RKO (cell line): ENCODE data around the gene GIMD1.
A peak's percentile ranks its signal among the peaks of the same experiment; 100 is the strongest.
"Not testable (repeated sequence)": the region's sequence is repeated elsewhere in the genome, so short reads cannot be mapped to it uniquely, and the experiment has no call there.

Experiments
- DNase-seq: peaks from one replicate; pipeline ENCODE4 v3.0.0-alpha.2; 2016; ENCODE audit warnings: low spot score

Gene GIMD1

GRCh38 chr4:106368678-106369077, at the start of gene GIMD1:
Gene GIMD1, minus strand, starts transcription at chr4:106368778. Its CDS starts 1,343 bp downstream, at chr4:106367435.
- DNase-seq, result no peak

DNA sequence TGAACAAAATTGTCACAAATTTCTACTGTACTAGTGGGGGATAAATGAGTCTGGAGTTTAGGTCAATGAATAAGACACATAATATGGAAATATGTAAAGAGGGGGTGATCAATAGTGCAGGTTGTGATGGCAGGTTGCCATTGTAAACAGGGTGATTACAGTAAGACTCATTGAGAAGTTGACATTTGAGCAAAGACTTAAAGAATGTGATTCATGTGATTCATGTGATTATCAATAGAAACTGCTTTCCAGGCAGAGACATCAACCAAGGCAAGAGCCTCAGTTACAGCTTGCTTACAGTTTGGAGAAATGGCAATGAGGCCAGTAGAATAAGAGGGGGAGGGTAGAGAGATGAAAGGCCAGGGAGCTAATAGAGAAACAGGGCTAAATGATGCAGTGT, 45.8 kb upstream of the GIMD1 start:
- DNase-seq, result no peak

DNA sequence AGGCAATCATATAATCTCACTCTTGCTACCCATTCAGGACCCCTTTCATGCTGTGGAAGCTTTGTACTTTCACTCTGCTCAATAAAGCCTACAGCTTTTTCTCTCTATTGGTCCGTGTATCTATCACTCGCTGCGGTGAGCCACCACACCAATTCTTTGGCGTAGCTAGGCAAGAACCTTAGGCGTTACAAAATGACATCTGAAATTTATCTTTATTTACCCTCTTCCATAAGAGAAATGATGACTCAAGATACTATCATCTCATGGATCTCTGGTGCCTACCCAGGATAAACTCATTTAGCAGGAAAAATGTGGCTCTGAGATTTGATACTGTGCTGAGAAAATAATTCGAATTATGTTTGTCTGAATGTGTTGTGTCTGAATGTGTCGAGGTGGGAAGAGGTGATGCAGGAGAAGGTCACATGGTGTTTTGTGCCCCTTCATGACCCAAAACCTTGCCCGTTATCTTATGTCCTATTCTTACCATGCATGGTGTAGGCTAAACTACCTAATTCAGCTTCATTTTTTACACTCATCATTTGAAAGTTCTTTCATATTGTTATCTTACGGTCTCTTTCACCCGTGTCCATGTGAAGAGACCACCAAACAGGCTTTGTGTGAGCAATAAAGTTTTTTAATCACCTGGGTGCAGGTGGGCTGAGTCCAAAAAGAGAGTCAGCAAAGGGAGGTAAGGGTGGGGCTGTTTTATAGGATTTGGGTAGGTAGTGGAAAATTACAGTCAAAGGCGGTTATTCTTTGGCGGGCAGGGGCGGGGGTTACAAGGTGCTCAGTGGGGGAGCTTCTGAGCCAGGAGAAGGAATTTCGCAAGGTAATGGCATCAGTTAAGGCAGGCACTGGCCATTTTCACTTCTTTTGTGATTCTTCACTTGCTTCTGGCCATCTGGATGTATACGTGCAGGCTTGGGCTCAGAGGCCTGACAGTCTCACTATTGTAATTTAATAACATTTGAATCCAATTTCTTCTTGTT, 41.6 kb upstream of the GIMD1 start:
- DNase-seq, result no peak

- not testable (repeated sequence) for DNase-seq
Observed at GRCh38 chr4:106408004-106408403, 39.4 kb upstream of the GIMD1 start.

DNA sequence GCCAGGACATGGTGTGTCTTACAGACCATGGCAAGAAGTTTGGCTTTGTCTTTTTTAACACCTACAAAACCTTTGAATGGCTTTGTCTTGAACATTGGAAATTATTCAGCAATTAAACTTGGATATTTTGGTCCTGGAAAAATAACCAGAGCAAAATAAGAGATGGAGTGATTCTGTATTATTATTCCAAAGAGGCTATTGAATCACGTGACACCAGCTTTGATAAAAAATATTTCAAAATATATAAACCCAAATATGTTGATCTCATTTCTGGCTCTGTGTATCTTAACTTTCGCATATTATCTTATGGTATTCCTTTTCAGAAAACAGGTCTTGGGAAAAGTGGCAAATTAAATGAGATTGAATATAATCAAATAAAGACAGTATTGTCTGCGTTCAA, 32.6 kb upstream of the GIMD1 start:
- DNase-seq, result no peak

DNA sequence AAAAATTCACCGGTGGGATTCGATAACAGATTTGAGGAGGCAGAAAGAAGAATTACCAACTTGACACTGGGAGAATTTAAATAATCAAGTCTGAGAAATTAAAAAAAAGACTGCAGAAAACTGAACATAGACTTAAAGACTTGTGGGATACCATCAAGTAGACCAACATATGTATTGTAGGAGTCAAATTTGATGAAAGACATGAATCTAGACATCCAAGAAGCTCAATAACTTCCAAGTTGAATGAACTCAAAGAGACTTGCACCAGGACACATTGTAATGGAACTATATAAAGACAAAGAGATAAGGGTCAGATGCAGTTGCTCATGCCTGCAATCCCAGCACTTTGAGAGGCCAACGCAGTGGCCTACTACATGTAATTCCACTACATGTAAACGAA, 30.3 kb upstream of the GIMD1 start:
- not testable (repeated sequence) for DNase-seq

- no peak for DNase-seq
Observed at GRCh38 chr4:106395582-106395981, 27.0 kb upstream of the GIMD1 start.

DNA sequence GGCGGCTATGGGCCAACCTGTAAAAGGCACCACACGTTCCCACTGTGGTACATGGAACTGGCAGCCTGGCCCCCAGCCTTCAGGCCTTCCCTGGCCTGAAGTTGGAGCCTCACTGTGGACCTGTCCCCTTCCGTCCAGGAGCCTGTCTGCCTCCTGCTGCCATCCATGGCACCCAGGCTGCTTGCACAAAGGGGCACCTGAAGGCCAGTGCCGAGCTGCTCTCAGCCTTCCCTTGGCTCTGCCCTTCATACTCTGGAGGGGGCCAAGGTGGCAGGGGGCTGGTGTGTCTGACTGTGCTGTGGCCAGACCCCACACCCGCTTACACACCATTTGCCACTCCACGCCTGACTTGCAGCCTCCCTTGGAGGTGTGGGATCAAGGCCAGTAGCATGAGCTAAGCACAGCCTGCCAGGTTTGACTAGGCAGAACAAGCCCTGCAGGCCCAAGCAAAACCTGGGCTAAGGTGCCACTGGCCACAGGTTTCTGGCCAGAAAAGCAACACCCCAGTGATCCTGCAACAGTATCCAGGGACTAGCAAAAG, 17.3 kb upstream of the GIMD1 start:
- no peak for DNase-seq

DNA sequence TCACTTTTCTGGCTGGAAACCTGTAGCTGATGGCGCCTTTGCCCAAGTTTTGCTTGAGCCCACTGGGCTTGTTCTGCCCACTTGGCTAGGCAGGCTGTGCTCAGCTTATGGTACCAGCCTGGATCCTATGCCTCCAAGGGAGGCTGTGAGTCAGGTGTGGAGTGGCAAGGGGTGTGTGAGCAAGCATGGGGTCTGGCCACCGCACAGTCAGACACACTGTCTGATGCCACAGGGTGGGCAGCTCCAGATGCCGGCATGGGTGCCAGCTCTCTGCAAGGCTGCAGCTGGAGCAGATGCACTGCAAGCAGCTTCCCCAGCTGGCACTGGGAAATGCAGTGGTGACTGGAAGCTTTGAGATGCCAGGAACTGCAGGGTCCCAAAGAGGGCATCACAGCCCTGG, 16.3 kb upstream of the GIMD1 start:
- DNase-seq, result no peak

- DNase-seq, result no peak
Observed at GRCh38 chr4:106380179-106380578, 11.6 kb upstream of the GIMD1 start.

DNA sequence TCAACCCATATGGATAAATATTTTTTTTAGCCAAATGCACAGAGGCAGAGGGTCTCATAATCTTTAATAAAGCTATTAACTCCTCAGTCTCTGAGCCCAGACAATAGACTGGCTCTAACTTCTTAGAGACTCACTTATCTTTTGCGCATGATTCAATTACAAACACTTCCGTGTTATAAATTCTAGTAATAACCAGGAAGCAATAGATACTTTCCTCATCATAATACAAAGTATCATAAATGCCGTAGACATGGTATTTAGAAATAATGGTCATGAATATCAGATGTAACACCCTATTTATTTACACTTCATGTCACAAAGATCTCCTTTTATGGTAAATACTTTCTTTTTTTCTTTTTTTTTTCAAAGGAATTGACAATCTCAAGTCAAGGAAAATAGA, 4.4 kb upstream of the GIMD1 start:
- DNase-seq, result no peak

GRCh38 chr4:106371161-106371560, 2.6 kb upstream of the GIMD1 start:
- DNase-seq, result no peak

DNA sequence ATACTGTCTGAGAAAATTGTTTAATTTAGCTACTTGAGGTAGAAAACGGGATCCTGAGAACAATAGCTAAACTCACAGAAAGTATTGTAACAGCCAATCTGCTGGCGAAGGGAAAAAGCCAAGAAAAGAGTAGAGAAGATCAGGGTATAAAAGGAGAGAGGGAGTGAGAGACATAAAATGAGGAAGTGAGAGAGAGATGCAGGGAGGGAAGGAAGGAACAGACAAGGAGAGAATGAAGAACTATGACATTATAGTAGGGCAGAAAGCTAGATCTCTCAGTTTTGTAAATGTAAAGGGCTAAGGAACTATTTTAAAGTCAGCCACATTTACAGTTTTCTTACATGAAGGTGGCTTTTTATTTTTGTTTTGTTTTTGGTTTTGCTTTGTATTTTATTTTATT, 1.6 kb upstream of the GIMD1 start:
- no peak for DNase-seq

DNA sequence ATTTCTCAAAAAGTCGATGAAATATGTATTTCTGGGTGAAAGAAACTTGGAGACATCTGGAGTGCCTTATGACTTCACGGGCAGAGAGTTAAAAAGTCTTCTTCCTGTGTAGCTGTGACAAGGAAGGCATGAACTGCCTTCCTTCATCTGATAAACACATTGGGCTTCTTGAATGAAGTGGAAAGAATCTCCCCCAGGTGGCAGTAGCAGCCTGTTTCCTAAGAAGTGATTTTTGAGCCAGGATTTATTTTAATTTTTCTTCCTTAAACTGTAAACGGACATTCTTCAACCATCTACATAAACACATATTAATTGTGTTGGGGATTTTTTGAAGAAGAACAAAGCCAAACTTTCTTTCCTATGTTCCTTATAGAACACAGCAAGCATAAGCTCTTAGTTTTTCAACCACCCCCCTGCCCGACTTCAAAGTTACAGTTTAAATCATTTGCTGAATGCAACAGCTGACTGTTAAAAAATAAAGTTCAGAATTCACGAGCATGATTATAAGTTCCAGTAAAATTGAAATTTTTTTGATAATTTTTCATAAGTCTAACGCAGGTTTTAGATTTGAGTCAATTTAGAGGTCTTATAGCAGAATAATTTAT, 980 bp upstream of the GIMD1 start:
- peak; percentile 86 for DNase-seq

DNA sequence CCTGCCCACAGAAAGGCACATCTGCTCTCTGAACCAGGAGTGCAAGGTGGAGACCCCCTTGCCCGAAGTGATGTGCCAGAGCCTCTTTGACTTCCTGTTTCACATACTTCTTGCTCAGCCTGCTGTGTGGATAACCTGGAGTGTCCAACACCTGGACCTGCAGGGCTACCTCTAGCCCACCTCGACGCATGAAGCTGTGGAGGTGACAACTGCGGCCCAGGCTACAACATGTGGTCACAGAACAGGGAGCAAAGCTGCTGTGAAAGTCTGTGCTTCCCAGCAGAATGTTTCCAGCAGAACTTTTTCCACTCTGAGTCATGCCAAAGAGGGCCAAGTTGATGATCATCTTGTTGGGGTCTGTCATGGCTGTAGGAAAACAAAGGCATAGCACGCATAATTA, 1.5 kb downstream of the GIMD1 start:
- DNase-seq, result no peak

DNA sequence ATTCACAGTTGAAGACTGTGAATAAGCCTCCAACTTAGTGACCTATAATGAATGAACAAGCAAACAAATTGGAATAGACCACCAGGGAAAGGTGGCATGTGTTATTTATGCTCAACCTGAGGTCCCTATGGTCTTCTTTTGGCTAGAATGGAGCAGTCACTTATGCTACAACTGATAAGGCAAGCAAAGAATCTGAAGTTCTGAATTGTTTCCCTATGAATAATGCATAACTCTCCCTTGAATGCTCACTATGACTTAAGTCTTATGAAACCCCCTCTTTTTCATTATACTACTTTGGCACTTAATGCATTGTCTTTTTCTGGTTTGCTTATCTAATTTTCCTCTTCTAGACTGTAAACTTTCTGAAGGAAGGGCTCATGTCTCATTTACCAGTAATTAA, 2.6 kb downstream of the GIMD1 start:
- no peak for DNase-seq

DNA sequence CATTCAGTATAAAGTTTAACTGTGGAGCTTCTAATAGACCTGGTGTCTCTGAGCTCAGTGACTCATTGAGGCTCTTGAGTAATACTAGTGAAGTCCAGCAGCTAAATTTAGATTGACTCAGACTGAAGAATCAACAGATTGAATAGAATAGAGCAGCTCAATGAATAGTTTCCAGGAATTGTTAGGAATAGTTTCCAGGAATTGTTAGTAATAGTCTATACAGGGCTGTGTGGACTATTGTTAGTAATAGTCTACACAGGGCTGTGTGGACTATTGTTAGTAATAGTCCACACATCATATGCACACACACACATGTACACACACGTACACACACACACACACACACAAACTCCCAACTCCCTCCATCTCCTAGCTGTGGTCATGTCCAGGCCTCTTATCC, 3.0 kb downstream of the GIMD1 start:
- peak; percentile 80 for DNase-seq

DNA sequence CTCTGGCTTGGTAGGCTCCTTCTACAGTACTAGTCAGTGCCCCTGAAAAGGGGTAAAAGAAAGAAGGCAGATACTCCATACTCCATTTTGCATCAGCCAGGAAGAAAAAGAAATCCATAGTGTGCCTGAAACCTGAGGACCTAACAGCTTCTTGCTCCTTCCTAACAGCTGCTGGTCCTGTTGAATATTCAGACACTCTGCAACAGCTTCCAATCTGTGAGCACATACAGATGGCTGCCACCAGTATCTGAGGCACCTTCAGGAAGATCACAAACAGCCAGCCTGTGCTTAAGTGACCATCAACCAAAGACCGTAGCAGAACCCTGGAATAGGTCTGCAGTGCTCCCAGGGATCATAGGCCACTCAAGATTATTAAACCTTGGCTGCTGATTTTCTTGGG, 4.3 kb downstream of the GIMD1 start:
- DNase-seq, result no peak

GRCh38 chr4:106362086-106362825, 6.3 kb downstream of the GIMD1 start:
- no peak for DNase-seq

- peak; percentile 6 for DNase-seq
Observed at GRCh38 chr4:106358899-106359298, 9.7 kb downstream of the GIMD1 start.

- no peak for DNase-seq
Observed at GRCh38 chr4:106355193-106355592, 13.4 kb downstream of the GIMD1 start.

DNA sequence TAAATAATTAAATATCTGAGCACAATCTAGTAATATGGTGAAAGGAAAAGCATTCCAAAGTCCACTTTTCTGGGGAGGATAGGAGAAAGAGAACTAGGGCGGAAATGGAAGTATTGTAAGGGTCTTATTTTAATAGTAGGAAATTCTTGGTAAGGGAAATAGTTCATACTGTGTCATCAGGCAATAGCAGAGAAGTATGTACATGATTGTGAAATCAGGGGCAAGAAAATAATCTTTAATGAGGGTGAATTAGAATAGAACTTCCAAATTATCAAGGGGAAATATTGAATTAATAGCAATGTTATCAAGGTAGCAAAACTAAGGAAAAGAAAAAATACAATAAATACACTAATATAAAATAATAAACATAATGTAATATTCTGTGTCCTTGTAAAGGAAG, 14.8 kb downstream of the GIMD1 start:
- DNase-seq, result no peak
